Stimulated activated naive CD8-positive, alpha-beta T cell treated with anti-CD3 and anti-CD28 coated beads, Interleukin-15, Interleukin-2, amounts not matched to agents 100 ng/mL and 50 ng/mL, for 24 hours (primary cell): ENCODE measurements around the gene PRKAR1B.

Experiments used
- H3K27ac Mint-ChIP-seq: one replicate; pipeline ENCODE4 v1.8.0; 2021; ENCODE audit warnings: mild to moderate bottlenecking, mixed read lengths
- H3K27me3 Mint-ChIP-seq: one replicate; pipeline ENCODE4 v1.8.0; 2021; ENCODE audit warnings: mixed read lengths
- H3K36me3 Mint-ChIP-seq: one replicate; pipeline ENCODE4 v1.8.0; 2021; ENCODE audit warnings: low read depth, mixed read lengths
- H3K4me1 Mint-ChIP-seq: one replicate; pipeline ENCODE4 v1.8.0; 2021; ENCODE audit warnings: low read depth, mixed read lengths
- H3K4me3 Mint-ChIP-seq: one replicate; pipeline ENCODE4 v1.8.0; 2021; ENCODE audit warnings: mild to moderate bottlenecking, mixed read lengths
- H3K9me3 Mint-ChIP-seq: one replicate; pipeline ENCODE4 v1.8.0; 2021; ENCODE audit warnings: mixed read lengths

PRKAR1B gene

GRCh38 chr7:707296-708000 is 19.6 kb downstream of the PRKAR1B start:
- no peak overlapping the region for H3K27ac Mint-ChIP-seq
- H3K36me3 Mint-ChIP-seq = peaks cover 30% of the 10 kb centered on the region

DNA sequence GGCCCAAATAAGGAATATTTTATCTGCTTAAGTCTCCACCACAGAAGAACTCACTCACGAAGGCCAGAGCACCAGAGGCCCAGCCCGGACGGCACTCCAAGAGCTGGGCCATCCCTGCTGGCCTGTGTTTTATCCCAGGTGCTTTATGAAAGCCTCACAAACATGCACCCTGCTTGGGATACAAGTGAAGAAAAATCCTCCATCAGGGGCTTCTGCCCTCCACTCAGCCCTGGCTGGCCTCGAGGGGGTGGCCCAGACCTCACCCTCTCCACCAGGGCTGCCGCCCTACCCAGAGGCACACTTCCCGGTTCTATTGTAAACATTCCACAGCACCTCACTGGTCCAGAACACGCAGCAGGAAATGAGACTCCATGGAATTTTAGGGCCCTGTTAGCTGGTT is 20.4 kb downstream of the PRKAR1B start:
- Mint-ChIP-seq H3K27ac (no peak overlapping the region), H3K36me3 (peaks cover 30% of the 10 kb centered on the region), H3K27me3 (no peaks in the 10 kb centered on the region), H3K9me3 (peaks cover 9% of the 10 kb centered on the region), H3K4me1 (peaks cover 3% of the 10 kb centered on the region), H3K4me3 (no peak overlapping the region)

More at GRCh38 chr7:707296-708000, 19.6 kb downstream of the PRKAR1B start:
- H3K4me1 Mint-ChIP-seq = peaks cover 3% of the 10 kb centered on the region
- H3K9me3 Mint-ChIP-seq = peaks cover 9% of the 10 kb centered on the region
- no peaks in the 10 kb centered on the region for H3K27me3 Mint-ChIP-seq
- no peak overlapping the region for H3K4me3 Mint-ChIP-seq

DNA sequence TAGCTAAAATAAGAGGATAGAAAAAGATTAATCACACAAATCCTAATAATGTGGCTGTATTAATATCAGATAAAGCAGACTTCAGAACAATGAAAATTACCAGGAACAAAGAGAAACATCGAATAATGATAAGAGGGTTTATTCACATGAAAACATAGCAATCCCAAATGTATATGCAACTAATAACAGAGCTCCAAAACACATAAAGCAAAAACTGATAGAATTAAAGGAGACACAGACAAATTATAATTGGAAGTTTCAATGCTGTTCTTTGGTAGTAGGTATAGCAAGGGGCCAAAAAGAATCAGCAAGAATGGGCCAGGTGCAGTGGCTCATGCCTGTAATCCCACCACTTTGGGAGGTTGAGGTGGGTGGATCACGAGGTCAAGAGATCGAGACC is 24.0 kb downstream of the PRKAR1B start:
- Mint-ChIP-seq H3K36me3 (peaks cover 41% of the 10 kb centered on the region), H3K4me1 (no peaks in the 10 kb centered on the region)

DNA sequence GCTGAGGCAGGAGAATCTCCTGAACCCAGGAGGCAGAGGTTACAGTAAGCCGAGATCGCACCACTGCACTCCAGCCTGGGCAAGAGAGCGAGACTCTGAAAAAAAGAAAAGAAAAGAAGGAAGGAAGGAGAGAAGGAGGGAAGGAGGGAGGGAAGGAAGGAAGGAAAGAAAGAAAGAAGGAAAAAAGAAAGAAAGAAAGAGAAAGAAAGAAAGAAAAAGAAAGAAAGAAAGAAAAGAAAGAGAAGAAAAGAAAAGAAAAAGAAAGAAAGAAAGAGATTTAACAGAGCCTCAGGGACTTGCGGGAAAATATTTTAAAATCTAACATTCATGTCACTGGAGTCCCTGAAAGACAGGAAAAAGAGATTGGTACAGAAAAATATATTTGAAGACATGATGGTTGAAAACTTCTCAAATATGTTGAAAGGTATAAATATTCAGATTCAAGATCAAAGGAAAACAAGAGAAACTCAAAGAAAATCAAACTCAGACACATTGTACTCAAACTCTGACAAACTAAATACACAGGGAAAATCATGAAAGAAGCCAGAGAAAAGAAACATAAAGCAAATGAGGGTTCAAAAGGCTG is 25.9 kb downstream of the PRKAR1B start:
- H3K27me3 Mint-ChIP-seq = no peaks in the 10 kb centered on the region
- H3K27ac Mint-ChIP-seq = no peak overlapping the region
- H3K9me3 Mint-ChIP-seq = peaks cover 9% of the 10 kb centered on the region
- no peak overlapping the region for H3K4me3 Mint-ChIP-seq
- no peaks in the 10 kb centered on the region for H3K4me1 Mint-ChIP-seq
- H3K36me3 Mint-ChIP-seq = peaks cover 33% of the 10 kb centered on the region

More for the DNA sequence above, 24.0 kb downstream of the PRKAR1B start:
- no peaks in the 10 kb centered on the region for H3K27me3 Mint-ChIP-seq
- no peak overlapping the region for H3K4me3 Mint-ChIP-seq
- peaks cover 9% of the 10 kb centered on the region for H3K9me3 Mint-ChIP-seq
- no peak overlapping the region for H3K27ac Mint-ChIP-seq

DNA sequence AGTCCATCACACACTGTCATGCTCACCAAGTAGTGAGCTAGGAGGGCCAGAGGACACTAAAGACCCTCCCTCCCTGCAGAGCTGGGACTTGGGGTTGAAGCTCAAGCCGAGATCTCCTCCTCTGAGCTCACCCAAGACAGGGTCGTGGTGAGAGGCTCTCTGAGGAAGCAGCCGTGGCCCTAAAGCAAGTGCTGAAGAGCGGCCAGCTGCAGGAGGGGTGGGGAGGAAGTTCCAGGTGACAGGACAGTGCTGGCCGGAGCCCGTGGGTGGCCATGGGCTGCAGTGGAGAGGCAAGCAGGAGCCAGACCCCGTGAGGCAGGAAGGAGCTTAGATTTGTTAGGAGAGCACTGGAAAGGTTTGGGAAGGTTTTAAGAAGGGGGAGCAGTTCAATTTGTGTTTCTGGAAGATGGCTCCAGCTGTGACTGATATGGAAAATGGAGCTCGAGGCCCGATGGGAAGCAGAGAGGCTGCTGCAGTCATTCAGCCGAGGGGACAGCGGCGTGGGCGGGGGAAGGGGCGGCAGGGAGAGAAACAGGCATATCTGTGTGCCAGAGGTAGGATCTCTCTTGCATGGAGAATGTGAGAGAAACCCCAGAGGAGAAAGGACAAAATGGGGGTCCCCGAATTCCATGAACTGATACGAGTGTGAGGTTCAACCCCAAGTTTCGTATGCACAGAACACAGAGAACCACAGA is 27.5 kb downstream of the PRKAR1B start:
- H3K4me3 Mint-ChIP-seq = no peak overlapping the region
- peaks cover 9% of the 10 kb centered on the region for H3K9me3 Mint-ChIP-seq
- H3K4me1 Mint-ChIP-seq = no peaks in the 10 kb centered on the region
- no peaks in the 10 kb centered on the region for H3K27me3 Mint-ChIP-seq
- H3K36me3 Mint-ChIP-seq = peaks cover 28% of the 10 kb centered on the region
- no peak overlapping the region for H3K27ac Mint-ChIP-seq

GRCh38 chr7:698515-699475 is 28.3 kb downstream of the PRKAR1B start:
- Mint-ChIP-seq H3K27me3 (no peaks in the 10 kb centered on the region), H3K27ac (no peak overlapping the region), H3K36me3 (peaks cover 28% of the 10 kb centered on the region), H3K9me3 (peaks cover 9% of the 10 kb centered on the region), H3K4me3 (no peak overlapping the region), H3K4me1 (no peaks in the 10 kb centered on the region)

DNA sequence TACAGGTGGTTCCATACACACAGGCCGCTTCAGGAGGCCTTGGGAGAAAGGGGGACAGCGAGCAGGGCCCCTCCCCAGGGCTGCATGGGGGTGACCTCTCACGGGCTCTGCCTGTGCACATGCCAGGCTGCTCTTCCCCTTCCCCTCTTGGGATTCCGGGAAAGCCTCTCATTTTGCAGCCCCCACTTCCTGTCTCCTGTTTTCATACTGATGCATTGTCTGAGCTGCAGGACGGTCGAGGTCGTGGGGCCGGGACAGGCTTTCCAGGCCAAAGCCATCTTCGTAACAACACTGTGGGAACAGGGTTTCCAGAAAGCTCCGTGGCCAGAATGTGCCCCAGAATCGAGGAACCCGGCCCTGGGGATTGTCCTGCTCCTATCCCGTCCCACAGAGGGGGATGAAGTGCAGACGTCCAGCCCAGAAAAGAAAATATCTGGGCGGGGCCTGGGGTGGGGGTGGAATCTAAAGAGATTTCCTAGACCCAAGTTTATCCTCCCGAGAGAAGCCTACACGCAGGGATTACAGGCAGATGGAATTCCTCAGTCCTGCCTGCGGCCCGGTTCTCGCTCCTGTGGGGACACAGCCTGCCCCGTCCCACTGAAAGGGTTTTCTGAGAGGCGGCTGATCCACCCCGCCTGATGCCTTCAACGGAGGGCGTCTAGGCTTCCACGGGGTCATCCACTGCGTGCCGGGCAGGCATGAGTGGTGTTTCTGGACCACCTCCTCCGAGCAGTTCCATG is 30.1 kb downstream of the PRKAR1B start:
- Mint-ChIP-seq H3K9me3 (no peaks in the 10 kb centered on the region), H3K4me3 (no peak overlapping the region), H3K27ac (no peak overlapping the region), H3K4me1 (no peaks in the 10 kb centered on the region), H3K36me3 (peaks cover 30% of the 10 kb centered on the region), H3K27me3 (no peaks in the 10 kb centered on the region)

DNA sequence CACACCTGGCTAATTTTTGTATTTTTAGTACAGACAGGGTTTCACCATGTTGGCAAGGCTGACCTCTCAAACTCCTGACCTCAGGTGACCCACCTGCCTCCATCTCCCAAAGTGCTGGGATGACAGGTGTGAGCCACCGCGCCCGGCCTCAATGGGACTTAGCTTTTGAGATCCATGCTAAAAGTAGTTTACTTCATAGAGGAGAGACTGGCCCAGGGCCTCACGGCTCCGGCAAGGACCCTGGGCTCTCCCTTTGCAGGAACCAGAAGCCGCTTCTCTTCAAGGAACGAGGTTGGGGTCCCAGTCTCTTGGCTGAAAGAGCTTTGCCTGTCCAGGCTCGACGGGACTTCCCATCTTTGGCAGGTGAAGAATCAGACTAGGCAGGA is 30.7 kb downstream of the PRKAR1B start:
- Mint-ChIP-seq H3K27ac (no peak overlapping the region), H3K4me1 (no peaks in the 10 kb centered on the region), H3K27me3 (no peaks in the 10 kb centered on the region), H3K4me3 (no peak overlapping the region), H3K9me3 (no peaks in the 10 kb centered on the region), H3K36me3 (peaks cover 32% of the 10 kb centered on the region)

GRCh38 chr7:693280-693679 is 33.8 kb downstream of the PRKAR1B start:
- Mint-ChIP-seq H3K9me3 (no peaks in the 10 kb centered on the region), H3K27me3 (no peaks in the 10 kb centered on the region), H3K4me3 (no peak overlapping the region), H3K4me1 (no peaks in the 10 kb centered on the region), H3K36me3 (peaks cover 39% of the 10 kb centered on the region), H3K27ac (no peak overlapping the region)

DNA sequence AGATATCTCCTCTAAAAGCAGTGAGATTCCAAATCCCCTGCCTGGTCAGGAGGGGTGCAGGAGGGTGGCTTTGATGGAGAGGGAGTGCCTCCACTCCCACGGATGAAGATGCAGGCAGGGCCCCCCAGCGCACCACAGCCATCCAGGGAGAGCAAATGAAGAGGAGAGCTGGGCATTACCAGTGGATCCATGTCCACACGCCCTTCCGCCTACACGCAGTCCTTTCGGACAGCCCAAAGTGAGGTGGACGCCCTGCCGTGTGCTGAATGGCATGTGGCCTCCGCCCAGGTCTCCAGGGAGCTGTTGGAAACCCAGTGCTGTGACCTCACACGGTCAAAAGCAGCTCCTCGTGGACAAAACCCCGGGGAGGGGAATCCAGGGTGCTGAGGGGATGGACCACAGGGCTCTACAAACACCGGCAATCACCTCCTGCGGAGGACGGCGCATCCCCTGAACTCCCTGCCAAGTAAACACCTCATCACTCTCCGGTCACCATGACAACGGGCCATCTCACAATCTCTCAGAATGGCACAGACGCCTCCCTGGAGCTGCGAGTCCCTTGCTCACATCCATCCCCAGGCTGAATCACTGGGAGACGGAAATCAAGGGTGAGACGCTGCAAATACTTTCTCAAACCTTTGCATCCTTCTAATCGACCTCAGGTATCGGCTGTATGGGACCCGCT is 35.6 kb downstream of the PRKAR1B start:
- H3K27ac Mint-ChIP-seq = no peak overlapping the region
- H3K27me3 Mint-ChIP-seq = no peaks in the 10 kb centered on the region
- H3K36me3 Mint-ChIP-seq = peaks cover 53% of the 10 kb centered on the region
- no peak overlapping the region for H3K4me3 Mint-ChIP-seq
- peaks cover 12% of the 10 kb centered on the region for H3K9me3 Mint-ChIP-seq
- no peaks in the 10 kb centered on the region for H3K4me1 Mint-ChIP-seq

DNA sequence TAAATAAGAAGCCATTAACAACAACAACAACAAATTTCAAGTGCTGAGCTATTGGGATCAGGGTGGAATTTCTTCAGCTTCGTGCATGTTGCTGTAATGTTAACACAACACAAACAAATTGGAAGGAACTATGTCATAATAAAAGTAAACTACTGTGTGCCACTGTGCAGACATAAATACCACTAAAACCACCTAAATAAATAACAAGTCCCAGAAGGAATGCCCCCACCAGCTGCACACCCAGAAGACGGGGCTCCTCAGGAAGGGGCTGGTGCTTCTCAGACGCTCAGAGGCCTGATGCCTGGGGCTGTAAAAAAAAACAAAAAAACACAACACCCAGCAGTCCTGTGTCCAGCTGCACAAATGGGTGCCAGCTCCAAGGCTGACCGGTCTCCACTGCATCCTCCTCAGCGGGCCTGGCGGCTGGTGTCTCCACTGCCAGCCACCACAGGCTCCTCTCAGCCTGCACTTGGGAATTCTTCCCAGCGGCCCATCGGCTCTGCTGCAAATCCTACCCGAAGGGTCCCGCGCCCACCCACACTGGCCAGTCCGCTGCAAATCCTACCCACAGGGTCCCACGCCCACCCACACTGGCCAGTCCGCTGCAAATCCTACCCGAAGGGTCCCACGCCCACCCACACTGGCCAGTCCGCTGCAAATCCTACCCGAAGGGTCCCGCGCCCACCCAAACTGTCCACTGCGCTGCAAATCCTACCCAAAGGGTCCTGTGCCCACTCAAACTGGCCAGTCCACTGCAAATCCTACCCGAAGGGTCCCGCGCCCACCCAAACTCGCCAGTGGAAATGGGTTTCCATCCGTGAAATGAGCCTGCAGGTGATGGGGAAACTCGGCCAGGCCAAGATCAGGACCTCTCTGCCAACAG is 36.4 kb downstream of the PRKAR1B start:
- Mint-ChIP-seq H3K36me3 (peaks cover 61% of the 10 kb centered on the region), H3K9me3 (peaks cover 14% of the 10 kb centered on the region), H3K4me3 (no peak overlapping the region), H3K27ac (no peak overlapping the region), H3K27me3 (no peaks in the 10 kb centered on the region), H3K4me1 (no peaks in the 10 kb centered on the region)

DNA sequence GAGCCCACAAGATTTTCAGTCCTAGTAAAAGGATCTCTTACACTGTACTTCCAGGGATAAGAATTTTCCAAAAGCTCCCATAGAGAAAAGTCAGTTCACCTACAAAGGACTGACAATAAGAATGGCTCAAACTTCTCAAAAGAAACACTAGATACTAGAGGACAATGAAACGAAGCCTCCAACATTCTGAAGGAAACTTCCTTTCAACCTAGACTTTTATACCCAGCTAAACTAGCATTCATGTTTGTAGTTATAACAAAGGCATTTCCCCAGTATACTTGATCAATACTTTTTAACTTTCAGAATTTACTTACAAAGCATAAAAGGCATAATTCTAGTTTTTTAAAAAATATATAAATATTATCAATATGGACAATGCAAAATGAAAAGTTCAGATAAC is 41.5 kb downstream of the PRKAR1B start:
- H3K36me3 Mint-ChIP-seq = peaks cover 57% of the 10 kb centered on the region
- no peak overlapping the region for H3K4me3 Mint-ChIP-seq
- no peak overlapping the region for H3K27ac Mint-ChIP-seq
- no peaks in the 10 kb centered on the region for H3K27me3 Mint-ChIP-seq
- H3K4me1 Mint-ChIP-seq = no peaks in the 10 kb centered on the region
- peaks cover 27% of the 10 kb centered on the region for H3K9me3 Mint-ChIP-seq

GRCh38 chr7:684416-684815 is 42.7 kb downstream of the PRKAR1B start:
- Mint-ChIP-seq H3K4me1 (no peaks in the 10 kb centered on the region), H3K27ac (no peak overlapping the region), H3K36me3 (peaks cover 57% of the 10 kb centered on the region), H3K4me3 (no peak overlapping the region), H3K9me3 (peaks cover 27% of the 10 kb centered on the region), H3K27me3 (no peaks in the 10 kb centered on the region)
